Thymus (tissue), 11 donors: ENCODE measurements around the gene HIGD1A. TPM values are rescaled to one million over a fixed set of nuclear protein-coding genes. Genes with fewer than 3 reads are reported as not detected.
A peak's percentile ranks its signal among the peaks of the same experiment; 100 is the strongest.

ENCODE experiments used
- DNase-seq, 9 donors: peaks; one replicate each; pipeline ENCODE4 v3.0.0-alpha.2; 2013; ENCODE audit warnings: low spot score in 9 of 9, low read depth in 6 of 9, missing footprints in 1 of 9
- H3K27ac ChIP-seq, 2 donors: one replicate each; pipeline ENCODE4 v1.5.1; 2013; ENCODE audit warnings: control low read depth in 1 of 2, low read depth in 1 of 2, low read length in 1 of 2, mild to moderate bottlenecking in 1 of 2, moderate library complexity in 1 of 2
- H3K27me3 ChIP-seq, 2 donors: one replicate each; pipeline ENCODE4 v1.5.1; 2013; ENCODE audit warnings: low read length in 1 of 2; ENCODE audit not compliant: control insufficient read depth in 2 of 2, insufficient read depth in 1 of 2
- H3K36me3 ChIP-seq, 2 donors: one replicate each; pipeline ENCODE4 v1.5.1; 2013; ENCODE audit warnings: low read length in 1 of 2, mild to moderate bottlenecking in 1 of 2, moderate library complexity in 1 of 2; ENCODE audit not compliant: control insufficient read depth in 2 of 2, insufficient read depth in 2 of 2
- H3K4me1 ChIP-seq, 2 donors: one replicate each; pipeline ENCODE4 v1.5.1; 2013; ENCODE audit warnings: low read length in 2 of 2; ENCODE audit not compliant: control insufficient read depth in 2 of 2, insufficient read depth in 2 of 2
- H3K4me3 ChIP-seq, 2 donors: one replicate each; pipeline ENCODE4 v1.5.1; 2013; ENCODE audit warnings: low read length in 2 of 2, control low read depth in 1 of 2, mild to moderate bottlenecking in 1 of 2
- H3K9me3 ChIP-seq, 2 donors: one replicate each; pipeline ENCODE4 v1.5.1; 2013; ENCODE audit warnings: low read length in 1 of 2, mild to moderate bottlenecking in 1 of 2; ENCODE audit not compliant: control insufficient read depth in 2 of 2, insufficient read depth in 1 of 2
- WGBS: extraction: QIAGEN DNeasy Blood & Tissue Kit; methylation state at CpG from one replicate; pipeline ENCODE4 v1.1.7; 2013; 5-methylcytosine and 5-hydroxymethylcytosine counted together
- polyA plus RNA-seq: library from polyadenylated mRNA; stranded (reverse); fragments of 200-250 nt; gene quantifications from one replicate; pipeline ENCODE4 v1.2.3, GENCODE V29; 2013
- total RNA-seq: library from RNA; stranded (reverse); fragments of 120-200 nt; gene quantifications from one replicate; pipeline ENCODE4 v1.2.4, GENCODE V29; 2013
- donor health status: healthy.

HIGD1A gene
- total and polyA plus RNA-seq, 2 donors: 82.9 to 155 TPM

DNA sequence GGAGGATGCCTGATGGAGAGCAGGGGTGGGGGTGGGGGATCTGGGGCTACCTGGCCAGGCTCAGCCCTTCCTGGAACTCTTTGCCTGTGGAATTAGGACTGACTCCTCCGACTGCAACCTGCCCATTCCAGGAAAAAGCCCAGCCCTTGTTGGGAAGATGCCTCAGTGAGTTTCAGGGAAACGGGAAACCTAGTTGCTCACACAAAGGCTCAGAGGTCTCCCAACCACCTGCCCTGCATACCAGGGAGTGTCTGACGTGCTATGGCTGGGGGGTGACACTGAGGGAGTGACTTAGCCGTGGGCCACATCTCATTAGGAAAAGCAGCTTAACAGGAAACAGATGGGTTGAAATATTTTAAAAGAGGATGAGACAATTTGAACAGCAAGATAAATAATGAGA lies 43.4 kb upstream of the HIGD1A start:
- no peaks in the 10 kb centered on the region for H3K9me3 ChIP-seq
- no peak overlapping the region for H3K27ac ChIP-seq
- no peak for DNase-seq
- H3K4me1 ChIP-seq: peaks cover 0 to 4% of the 10 kb centered on the region in 2 donors
- H3K27me3 ChIP-seq: no peaks in the 10 kb centered on the region
- 56% methylated on average over 4 of the region's 4 CpGs for WGBS
- no peak overlapping the region for H3K4me3 ChIP-seq
- H3K36me3 ChIP-seq: no peaks in the 10 kb centered on the region

DNA sequence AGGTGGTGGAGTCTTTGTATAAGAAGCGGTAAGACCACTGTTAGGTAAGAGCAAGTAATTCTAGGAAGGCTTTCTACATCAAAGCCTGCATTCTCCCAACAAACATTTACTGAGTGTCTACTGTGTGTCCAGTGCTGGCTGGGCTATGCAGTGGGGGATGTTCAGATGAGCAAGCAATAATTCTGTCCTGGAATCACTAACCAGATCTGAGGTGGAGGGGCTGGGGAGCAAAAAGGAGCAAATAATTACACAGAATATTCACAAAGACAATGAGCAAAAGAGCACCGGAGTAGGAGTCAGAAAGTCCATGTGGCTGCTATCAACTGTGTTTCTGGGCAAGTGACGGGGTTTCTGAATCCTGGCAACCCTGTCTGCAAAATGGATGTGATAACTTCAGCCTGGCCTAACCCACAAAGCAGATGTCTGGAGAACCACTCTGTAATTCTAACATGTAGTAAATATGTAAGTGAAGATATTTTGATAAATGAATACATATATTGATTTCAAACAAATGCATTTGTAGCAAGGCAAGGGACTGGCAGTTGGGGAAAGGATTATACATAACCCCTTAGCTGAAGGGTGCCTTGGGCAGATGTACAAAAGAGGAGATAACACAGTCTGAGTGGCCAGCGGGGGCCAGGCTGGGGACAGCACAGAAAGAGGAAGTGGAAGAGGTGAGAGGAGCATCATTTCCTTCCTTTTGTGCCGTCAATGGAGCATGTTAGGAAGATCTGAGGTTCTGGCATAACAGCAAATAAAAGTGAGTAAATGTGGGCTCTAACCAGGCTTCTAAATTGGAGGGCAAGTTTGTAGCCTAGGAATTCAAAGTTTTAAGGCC lies 42.6 kb upstream of the HIGD1A start:
- H3K27ac ChIP-seq: no peak overlapping the region
- no peaks in the 10 kb centered on the region for H3K9me3 ChIP-seq
- WGBS: 43% methylated on average over 5 of the region's 5 CpGs
- DNase-seq: peak in 1 of 9 donors; percentile 15
- no peaks in the 10 kb centered on the region for H3K27me3 ChIP-seq
- peaks cover 0 to 4% of the 10 kb centered on the region in 2 donors for H3K4me1 ChIP-seq
- H3K36me3 ChIP-seq: no peaks in the 10 kb centered on the region
- no peak overlapping the region for H3K4me3 ChIP-seq

DNA sequence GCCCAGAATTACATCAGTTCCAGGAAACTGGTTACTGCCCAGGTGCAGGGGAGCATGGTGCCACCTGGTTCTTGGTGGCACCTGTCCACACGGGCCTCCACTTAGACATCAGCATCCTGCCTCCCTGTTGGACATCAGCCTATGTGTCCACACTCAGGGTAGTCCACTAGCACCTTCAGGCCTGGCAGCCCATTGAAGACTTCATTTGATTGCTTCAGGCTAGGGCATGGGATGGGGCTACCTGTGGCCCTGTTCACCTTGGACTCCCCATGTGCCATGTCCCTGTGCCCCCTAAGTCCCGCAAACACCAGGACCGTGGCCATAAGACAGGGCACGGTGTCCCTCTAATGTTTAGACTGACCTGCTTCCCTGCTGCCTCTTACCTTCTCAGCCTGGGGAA lies 40.5 kb upstream of the HIGD1A start:
- WGBS: 82% methylated on average over 4 of the region's 4 CpGs

DNA sequence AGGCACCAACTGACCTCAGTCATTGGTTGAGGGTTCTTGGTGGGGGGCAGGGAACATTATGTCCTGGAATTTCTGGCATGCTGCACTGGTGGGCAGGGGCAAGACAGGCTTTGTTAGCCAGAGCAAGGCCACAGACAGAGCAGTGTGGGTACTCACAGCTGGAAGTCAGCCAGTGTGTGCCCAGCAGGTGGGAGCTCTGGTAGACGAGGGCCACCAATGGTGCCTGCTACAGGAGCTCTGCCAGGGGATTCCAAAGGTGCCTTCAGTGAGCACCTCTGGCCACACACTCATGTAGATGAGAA lies 40.1 kb upstream of the HIGD1A start:
- Histone ChIP-seq H3K27me3 (no peaks in the 10 kb centered on the region), H3K4me1 (peaks cover 0 to 4% of the 10 kb centered on the region in 2 donors), H3K36me3 (no peaks in the 10 kb centered on the region), H3K9me3 (no peaks in the 10 kb centered on the region), H3K27ac (no peak overlapping the region), H3K4me3 (no peak overlapping the region)
- WGBS: 84% methylated on average over 1 of the region's 1 CpG
- no peak for DNase-seq

More for the DNA sequence above, 40.5 kb upstream of the HIGD1A start:
- no peaks in the 10 kb centered on the region for H3K36me3 ChIP-seq
- no peak overlapping the region for H3K4me3 ChIP-seq
- H3K4me1 ChIP-seq: peaks cover 0 to 4% of the 10 kb centered on the region in 2 donors
- no peak for DNase-seq
- no peaks in the 10 kb centered on the region for H3K9me3 ChIP-seq
- H3K27me3 ChIP-seq: no peaks in the 10 kb centered on the region
- H3K27ac ChIP-seq: no peak overlapping the region

DNA sequence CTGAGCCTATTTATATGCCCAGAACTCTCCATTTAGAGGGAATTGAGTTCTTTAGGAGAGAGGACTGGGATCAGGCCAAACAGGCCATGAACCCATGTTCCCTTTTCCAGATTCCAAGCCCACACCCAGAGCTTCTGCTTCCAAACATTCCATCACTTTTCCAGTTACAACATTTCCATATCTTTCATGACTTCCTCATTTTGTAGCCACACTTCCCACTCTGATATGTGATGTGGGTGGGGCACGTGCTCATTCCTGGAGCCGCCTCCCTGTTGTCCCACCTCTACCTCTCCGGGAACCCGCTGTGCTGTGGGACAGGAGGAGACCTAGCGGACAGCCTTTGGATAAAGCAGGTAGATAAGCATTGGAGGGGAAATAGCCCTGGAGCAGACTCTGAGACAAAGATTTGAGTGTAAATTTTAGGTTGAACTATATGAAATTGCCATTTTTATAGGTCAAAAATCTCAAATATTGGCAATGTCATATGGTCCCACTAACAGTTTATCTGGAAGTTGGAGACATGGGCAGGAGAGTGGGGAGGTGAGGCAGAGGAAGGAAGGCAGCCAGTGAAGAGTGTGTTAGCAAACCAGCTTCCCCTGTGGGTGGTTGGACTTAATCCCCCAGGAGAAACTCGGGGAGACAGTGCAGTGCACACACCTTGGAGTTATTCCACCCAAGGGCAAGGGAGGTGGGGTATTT lies 39.6 kb upstream of the HIGD1A start:
- Histone ChIP-seq H3K27me3 (no peaks in the 10 kb centered on the region), H3K27ac (no peak overlapping the region), H3K9me3 (no peaks in the 10 kb centered on the region), H3K4me3 (no peak overlapping the region), H3K36me3 (no peaks in the 10 kb centered on the region), H3K4me1 (peaks cover 0 to 4% of the 10 kb centered on the region in 2 donors)
- DNase-seq: no peak
- 90% methylated on average over 6 of the region's 6 CpGs for WGBS

DNA sequence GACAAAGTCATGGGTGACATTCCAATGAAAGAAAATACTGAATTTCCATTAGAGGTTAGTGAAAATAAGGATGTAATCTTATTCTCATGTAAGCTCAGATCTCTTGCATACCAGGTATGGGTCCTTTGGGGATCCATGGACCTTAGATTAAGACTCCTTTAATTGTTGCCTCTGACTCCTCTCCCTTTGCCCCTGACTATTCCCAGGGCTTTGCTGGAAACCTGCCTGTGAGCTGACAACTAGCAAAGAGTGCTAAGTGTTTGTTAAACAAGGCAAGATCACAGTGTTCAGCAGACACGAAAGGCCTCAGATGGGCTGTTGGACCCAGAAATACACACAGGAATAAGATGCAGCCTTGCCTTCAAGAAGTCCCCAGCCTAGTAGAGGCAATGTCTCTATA lies 37.0 kb upstream of the HIGD1A start:
- Histone ChIP-seq H3K27me3 (no peaks in the 10 kb centered on the region), H3K9me3 (no peaks in the 10 kb centered on the region), H3K4me3 (no peak overlapping the region), H3K4me1 (no peaks in the 10 kb centered on the region), H3K36me3 (no peaks in the 10 kb centered on the region), H3K27ac (no peak overlapping the region)
- 98% methylated on average over 1 of the region's 1 CpG for WGBS
- DNase-seq: no peak

DNA sequence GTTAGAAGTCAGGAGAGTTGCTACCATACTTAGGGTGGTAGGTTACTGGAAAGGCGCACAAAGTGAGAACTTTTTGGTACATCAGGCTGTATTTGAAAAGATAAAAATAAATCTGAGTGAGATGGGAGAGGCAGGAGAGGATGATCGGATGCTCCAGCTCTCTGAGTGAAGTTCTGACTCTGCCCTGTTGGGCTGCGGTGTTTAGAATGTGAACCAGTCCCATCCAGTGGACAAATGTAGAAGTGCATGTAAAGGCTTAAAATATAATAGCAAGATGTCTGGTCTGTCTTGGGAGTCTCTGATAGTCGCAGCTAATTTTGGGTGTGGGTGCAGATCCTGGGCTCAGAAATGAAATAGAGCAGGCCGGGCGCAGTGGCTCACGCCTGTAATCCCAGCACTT lies 35.3 kb upstream of the HIGD1A start:
- no peak overlapping the region for H3K4me3 ChIP-seq

DNA sequence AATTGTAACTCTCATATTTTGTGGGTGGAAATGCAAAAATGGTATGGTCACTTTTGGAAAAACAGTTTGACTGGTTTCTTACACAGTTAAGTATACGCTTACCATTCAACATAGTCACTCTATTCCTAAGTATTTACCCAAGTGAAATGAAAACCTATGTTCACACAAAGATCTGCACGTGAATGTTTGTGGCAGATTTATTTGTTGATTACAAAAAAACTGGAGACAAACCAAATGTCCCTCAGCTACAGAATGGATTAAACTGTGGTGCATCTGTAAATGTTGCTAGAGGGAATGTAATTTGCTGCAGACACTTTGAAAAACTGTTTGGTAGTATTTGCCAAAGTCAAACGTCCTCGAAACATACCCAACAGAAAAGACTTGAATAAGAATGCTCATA lies 34.3 kb upstream of the HIGD1A start:
- no peak overlapping the region for H3K4me3 ChIP-seq
- H3K4me1 ChIP-seq: no peaks in the 10 kb centered on the region
- WGBS: 94% methylated on average over 4 of the region's 4 CpGs
- H3K36me3 ChIP-seq: no peaks in the 10 kb centered on the region
- H3K27ac ChIP-seq: no peak overlapping the region
- no peaks in the 10 kb centered on the region for H3K9me3 ChIP-seq
- no peaks in the 10 kb centered on the region for H3K27me3 ChIP-seq
- no peak for DNase-seq

More for the DNA sequence above, 35.3 kb upstream of the HIGD1A start:
- peak; percentile 7 to 68 (median 30) for DNase-seq
- H3K27me3 ChIP-seq: no peaks in the 10 kb centered on the region
- H3K9me3 ChIP-seq: no peaks in the 10 kb centered on the region
- no peak overlapping the region for H3K27ac ChIP-seq
- WGBS: 61% methylated on average over 7 of the region's 7 CpGs
- H3K4me1 ChIP-seq: no peaks in the 10 kb centered on the region
- no peaks in the 10 kb centered on the region for H3K36me3 ChIP-seq
